NCI-H2171 (cell line): ENCODE results near the gene ING2.
A peak's percentile ranks its signal among the peaks of the same experiment; 100 is the strongest.
"Not testable (repeated sequence)": the region's sequence is repeated elsewhere in the genome, so short reads cannot be mapped to it uniquely, and the experiment has no call there.

Experiments
- DNase-seq: peaks from one replicate; lab custom pipeline; 2025; lab: John Stamatoyannopoulos, UW

ING2 gene, protein sequence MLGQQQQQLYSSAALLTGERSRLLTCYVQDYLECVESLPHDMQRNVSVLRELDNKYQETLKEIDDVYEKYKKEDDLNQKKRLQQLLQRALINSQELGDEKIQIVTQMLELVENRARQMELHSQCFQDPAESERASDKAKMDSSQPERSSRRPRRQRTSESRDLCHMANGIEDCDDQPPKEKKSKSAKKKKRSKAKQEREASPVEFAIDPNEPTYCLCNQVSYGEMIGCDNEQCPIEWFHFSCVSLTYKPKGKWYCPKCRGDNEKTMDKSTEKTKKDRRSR

DNA sequence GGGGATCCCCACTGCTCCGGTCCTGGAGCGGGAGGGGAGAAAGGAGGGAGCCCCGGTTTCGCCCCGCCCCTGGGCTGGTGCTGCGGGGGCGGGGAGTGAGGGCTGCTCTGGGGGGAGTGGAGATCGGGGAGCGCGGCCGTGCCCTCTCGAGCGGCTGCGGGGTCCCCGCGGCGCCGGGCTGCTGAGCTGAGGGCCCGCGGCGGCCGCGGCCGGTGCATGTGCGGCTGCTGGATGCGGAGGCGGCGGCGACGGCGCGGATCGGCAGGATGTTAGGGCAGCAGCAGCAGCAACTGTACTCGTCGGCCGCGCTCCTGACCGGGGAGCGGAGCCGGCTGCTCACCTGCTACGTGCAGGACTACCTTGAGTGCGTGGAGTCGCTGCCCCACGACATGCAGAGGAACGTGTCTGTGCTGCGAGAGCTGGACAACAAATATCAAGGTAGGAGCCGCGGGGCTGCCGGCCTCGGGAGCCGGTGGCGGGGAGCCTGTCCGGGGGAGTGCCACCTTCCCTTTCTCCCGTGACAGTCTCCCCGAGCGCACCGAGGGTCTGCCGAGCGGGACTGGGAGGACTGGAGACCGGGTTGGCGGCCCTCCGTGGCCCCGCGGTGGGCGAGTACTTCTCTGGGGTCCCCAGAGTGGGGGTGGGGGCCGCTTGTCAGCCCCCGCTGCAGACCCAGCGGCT lies at the start of gene ING2:
TSS of gene ING2 (plus strand) at position 129 of the 681 bp plus-strand sequence. CDS start at position 267, 138 bp downstream.
- DNase-seq: peak; percentile 54

DNA sequence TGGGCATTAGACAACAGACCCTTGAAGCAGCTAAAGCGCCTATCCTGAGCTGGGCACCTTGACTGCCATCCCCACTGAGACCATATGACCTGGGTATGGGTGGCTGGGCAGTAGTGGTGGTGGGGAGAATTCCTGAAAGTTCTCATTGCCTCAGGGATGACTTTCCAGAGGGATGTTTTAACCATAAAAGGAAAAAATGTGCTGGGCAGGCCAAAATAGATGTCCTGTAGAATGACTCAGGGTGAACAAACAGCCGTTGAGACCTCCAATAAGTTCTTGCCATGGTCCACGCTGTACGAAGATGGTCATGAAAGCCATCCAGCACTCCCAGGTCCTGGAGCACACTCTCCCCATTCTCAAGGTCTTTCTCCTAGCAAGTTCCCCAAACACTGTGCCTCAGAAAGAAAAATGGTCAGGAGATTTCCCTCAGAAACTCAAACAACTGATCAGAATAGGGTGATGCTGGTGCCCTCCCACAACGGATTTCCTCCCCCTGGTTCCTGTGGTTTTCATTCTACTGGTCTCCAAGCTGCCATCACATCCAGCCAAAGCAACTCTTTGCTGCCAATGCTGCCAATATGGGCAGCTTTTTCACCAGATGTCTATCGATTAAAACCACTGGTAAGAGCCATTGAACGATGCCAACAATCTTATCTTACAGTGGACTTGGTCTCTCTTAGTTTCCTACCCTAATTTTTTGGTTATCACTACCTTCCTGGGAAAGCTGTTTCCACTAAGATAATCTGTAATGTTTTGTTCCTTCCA lies 49.2 kb upstream of the ING2 start:
- DNase-seq: no peak

DNA sequence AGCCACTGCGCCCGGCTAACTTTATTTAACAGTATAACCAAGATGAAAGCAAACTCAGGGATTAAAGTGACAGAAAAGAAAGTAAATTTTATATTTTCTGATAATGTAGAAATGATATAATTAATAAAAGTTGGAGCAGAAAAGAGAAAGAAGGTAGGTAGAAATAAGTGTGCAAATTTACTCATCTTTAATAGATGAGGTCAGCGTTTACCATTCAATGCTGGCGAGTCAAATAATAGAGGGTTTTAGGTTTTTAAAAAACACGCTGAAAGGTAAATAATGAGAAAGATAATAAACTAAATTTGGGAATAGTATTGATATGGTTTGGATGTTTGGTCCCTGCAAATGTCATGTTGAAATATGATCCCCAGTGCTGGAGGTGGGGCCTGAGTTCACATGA lies 46.9 kb upstream of the ING2 start:
- DNase-seq: no peak

DNA sequence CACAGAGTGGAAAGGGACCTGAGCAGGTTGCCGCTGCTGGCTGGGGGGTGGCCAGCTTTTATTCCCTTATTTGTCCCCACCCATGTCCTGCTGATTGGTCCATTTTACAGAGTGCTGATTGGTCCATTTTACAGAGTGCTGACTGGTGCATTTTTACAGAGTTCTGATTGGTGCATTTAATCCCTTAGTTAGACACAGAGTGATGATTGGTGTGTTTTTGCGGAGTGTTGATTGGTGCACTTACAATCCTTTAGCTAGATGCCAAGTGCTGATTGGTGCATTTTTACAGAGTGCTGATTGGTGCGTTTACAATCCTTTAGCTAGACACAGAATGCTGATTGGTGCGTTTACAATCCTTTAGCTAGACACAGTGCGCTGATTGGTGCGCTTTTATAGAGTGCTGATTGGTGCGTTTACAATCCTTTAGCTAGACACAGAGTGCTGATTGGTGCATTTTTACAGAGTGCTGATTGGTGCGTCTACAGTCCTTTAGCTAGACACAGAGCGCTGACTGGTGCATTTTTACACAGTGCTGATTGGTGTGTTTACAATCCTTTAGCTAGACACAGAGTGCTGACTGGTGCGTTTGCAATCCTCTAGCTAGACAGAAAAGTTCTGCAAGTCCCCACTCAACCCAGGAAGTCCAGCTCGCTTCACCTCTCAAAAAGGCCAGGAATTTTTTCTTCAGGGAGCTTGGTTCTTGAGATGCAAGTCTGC lies 40.8 kb upstream of the ING2 start:
- not testable (repeated sequence) for DNase-seq

DNA sequence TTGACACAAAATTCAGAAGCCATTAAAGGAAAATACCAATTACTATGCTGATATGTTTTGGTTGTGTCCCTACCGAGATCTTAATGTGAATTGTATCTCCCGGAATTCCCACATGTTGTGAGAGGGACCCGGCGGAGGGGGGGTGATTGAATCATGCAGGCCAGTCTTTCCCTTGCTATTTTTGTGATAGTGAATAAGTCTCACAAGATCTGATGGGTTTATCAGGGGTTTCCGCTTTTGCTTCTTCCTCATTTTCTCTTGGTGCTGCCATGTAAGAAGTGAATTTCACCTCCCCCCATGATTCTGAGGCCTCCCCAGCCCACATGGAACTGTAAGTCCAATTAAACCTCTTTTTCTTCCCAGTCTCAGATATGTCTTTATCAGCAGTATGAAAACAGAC lies 39.0 kb upstream of the ING2 start:
- not testable (repeated sequence) for DNase-seq

DNA sequence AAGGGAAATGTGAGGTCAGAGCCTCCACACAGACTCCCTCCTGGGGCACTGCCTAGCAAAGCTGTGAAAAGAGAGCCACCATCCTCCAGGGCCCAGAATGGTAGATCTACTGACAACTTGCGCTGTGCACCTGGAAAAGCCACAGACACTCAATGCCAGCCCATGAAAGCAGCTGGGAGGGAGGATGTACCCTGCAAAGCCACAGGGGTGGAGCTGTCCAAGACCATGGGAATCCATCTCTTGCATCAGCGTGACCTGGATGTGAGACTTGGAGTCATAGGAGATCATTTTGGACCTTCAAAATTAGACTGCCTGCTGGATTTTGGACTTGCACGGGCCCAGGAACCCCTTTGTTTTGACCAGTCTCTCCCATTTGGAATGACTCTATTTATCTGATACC lies 37.6 kb upstream of the ING2 start:
- no peak for DNase-seq

DNA sequence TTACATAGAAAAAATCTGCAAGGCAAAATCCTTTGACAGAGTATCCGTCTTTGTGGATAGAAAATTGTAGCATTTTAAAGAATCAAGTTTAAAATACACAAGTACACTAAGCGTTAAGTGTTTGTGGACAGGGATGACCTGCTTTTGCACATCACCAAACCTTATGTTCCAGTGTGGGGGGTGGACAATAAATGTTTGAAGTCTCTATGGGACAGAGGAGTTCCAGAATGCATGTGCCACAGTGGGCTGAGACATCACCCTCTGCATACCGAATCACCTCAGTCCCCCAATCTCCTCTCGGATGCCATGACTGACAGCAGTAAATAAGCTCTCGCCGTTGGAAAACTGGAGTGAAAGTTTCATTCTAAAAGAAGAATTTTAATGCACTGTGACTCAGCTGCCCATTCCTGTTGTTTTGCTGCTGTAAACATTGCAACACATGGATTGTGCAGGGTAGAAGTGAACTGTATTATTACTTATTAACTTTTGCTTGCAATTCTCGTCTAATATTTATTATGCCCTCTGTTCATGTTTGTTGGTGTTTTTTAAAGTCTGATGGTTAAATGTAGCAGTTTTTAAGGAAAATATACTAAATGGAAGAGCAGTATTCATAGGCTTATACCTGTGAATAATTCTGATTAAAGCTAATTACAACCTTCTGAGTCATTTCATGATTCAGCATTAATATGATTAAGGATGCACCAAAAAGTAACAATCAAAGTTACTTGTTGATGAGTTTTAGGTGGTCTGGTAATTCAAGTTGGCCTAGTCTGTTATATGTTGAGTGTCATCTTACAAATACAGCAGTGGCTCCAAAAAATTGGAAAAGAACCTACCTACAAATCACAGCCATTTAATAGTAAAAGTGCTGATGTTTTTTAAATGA lies 36.4 kb upstream of the ING2 start:
- DNase-seq: no peak

DNA sequence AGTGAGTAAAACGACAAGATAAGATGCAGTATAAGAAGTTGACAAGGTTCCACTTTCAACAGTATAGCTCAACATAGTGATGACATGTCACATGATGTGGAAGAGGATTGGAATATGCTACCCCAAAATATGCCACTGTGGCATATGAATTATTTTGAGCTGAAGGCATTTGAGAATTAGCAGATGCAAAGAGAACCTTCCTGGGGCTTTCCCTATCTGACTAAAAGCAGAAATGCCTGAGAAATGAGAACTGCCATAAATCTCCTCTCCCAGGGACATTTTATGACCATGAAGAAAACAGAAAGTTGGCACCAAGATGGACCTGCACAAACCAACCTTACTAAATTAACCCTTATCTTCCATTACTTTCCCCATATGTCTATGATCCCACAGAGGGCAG lies 35.6 kb upstream of the ING2 start:
- DNase-seq: no peak

DNA sequence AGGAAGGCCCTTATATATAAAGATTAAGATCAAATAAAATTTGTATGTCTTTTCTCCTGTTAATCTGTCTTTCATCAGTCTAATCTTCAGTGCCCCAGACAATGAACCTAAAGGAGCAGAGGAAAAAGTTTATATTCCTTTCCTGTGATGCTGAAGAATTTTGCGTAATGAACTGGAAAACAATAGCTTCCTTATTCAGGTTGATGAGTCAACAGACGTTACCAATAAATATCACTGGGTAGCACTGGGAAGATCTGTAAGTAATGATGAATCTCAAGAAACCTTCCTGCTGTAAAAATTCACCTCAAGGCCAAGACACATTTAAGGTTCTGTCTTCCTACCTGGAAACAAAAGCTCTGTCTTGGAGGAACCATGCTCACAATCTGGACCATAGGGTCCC lies 34.9 kb upstream of the ING2 start:
- no peak for DNase-seq

DNA sequence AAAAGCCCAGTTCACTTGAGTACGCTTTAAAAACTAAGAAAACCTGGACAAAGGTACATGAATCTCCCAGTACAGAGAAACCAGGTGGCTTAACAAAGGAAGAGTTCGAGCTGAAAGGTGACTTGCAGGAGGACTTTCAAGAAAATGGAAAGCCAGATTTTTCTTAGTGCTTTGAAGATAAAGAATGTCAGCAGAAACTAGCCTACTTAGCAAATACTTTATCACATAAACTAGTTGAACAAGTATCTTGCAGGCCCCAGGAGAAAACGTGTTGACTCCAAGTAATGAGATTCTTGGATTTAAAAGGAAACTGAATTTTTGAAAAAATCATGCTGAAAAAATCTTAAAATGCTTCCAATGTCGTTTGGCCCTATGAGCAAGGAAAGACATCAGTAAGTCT lies 34.0 kb upstream of the ING2 start:
- no peak for DNase-seq

DNA sequence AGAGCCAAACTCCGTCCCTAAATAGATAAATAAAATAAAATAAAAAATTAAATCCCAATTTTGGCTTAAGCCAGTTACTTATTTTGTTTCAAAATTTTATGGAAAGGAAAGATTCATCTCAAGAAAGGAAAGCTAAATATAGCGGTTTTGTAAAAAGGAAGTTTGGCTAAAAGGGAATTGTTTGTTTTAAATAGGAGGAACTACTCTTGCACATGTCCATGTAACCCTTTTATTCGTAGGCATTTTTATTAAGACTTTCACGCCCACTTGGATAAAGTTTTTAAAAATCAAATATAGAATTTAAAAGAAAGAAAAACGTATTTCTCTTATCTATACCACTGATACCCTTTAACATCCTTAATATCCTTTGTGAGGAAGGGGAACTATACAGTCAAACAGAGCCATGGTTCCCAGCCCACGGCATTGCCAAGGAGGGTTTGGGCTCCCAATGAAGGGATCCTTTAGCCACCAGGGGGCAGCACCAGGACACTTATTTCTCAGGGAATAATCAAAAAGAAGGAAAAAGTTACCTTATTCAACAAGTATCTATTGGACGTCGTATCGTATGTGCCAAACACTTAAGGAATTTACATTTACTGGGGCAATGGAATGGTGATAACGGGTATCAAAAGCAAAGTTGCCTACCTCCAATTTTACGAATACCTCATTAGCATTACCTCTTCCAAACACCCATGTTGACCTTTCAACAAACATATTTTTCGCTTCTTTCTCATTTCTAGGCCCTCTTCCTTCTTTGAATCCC lies 32.7 kb upstream of the ING2 start:
- peak; percentile 14 for DNase-seq

DNA sequence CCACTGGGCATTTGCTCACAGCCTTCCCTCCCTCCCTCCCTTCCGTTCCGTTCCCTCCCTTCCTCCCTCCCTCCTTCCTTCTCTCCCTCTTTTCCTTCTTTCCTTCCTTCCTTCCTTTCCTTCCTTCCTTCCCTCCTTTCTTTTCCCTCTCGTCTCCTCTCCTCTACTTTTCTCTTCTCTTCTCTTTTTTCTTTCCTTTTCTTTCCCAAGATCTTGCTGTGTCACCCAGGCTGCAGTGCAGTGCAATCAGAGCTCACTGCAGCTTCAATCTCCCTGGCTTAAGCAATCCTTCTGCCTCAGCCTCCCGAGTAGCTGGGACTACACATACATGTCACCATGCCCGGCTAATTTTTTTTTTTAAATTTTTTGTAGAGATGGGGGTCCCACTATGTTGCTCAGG lies 26.7 kb upstream of the ING2 start:
- no peak for DNase-seq

DNA sequence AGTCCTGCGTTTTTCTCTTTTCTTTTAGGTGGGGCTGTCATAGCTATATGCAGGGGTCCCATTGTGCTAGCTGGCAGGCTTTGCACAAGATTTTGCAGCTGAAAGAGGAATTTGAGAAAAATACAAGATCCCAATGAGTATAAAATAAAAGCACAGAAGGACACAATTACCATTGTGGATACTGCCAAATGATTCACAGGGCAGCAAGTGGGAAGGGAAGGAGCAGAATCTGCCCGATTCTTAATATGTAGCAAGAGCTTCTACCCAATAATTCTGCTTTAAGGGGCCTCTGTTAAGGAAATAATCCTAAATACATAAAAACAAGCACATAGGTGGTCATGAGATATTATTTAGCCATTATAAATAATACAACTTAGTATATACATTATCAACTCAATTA lies 25.9 kb upstream of the ING2 start:
- DNase-seq: no peak

DNA sequence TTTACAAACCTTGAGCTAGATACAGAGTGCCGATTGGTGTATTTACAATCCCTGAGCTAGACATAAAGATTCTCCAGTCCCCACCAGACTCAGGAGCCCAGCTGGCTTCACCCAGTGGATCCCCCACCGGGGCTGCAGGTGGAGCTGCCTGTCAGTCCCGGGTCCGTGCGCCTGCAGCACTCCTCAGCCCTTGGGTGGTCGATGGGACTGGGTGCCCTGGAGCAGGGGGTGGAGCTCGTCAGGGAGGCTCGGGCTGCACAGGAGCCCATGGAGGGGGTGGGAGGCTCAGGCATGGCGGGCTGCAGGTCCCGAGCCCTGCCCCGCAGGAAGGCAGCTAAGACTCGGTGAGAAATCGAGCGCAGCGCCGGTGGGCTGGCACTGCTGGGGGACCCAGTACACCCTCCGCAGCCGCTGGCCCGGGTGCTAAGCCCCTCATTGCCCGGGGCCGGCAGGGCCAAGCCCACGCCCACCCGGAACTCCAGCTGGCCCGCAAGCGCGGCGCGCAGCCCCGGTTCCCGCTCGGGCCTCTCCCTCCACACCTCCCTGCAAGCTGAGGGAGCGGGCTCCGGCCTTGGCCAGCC lies 22.3 kb upstream of the ING2 start:
- not testable (repeated sequence) for DNase-seq

DNA sequence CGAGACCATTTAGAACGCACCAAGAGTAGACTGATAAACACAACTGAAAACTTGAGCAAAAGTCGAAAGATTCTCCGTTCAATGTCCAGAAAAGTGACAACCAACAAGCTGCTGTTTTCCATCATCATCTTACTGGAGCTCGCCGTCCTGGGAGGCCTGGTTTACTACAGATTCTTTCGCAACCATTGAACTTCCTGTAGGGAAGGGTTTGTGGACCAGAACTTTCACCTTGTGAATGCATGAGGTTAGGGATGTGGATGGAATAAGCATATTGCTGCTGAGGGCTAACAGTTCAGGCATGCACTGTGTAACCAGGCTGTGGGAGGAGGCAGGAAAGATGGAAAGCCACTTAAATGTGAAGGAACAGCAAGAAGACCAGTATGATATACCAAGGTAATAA lies 20.9 kb upstream of the ING2 start:
- DNase-seq: no peak

DNA sequence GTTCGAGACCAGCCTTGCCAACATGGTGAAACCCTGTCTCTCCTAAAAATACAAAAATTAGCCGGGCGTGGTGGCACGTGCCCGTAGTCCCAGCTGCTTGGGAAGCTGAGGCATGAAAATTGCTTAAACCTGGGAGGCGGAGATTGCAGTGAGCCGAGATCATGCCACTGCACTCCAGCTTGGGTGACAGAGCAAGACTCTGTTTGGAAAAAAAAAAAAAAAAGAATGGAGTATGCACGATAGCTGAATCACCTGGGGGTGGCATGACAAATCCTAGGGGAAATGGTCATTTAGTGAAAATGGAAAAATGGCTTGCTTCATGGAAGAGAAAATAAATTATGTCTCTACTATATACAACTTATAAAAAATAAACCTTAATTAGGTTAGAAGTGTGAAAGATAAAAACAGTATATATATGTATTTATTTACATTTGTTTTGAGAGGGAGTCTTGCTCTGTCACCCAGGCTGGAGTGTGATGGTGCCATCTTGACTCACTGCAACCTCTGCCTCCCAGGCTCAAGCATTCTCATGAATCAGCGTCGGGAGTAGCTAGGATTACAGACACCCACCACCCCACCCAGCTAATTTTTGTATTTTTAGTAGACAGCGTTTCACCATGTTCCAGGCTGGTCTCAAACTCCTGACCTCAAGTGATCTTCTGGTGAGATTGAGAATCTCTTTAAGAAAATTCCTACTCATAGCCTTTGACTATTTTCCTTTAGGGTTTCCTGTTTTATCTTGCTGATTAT lies 19.3 kb upstream of the ING2 start:
- DNase-seq: no peak

DNA sequence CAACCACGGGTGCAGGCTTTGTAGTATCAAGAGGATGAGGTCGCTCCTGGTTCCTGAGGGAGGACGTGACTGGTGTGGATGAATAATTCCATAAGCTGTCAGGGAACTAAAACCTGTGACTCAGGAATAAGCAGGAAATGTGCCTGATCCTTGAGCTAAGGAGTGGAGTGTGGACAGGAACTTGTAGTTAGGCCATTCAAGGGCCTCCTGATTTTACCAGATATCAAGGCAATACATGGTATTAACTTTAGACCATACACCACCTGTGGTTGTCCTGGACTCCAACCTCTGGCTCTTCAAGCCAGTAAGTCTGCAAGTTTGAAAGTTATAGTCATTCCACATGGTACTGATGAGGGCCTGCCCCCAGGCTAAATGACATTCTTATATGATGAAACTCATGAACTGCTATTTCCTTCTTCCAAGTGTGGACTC lies 12.1 kb upstream of the ING2 start:
- no peak for DNase-seq

DNA sequence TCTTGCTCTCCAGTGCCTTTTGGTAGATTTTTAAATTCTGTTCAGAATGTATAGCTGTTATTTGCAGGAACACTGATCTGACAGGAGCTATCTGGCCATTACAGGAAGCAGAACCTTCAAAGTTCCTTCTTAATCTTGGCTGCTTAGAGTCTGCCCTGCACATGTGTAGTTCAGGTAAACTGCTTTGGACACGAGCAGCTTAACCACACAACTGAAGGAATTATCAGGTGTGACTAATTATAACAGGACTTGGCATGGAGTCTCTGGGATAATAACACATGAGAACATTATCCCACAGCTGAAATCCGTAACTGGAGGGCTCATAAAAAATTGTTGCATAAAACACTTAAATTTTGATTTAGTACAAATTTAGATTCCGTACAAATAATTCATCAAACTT lies 11.6 kb upstream of the ING2 start:
- DNase-seq: no peak

DNA sequence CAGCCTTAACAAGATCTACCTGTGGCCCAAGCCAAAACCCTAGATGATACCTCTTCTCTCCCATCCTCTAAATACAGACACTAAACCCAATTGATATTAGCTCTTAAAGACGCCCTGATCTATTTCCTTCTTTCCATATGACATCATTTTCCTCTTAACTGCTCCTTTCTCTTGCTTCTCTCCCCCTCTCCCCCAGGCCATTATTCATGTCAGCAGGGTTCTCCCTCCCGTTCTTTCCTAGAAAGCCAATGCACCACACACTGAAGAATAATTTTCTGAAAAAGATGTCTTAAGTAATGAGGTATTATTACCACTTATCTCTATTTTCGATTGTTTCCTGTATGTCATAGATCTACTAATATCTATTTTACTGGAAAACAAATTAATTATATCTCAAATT lies 9.7 kb upstream of the ING2 start:
- DNase-seq: no peak

DNA sequence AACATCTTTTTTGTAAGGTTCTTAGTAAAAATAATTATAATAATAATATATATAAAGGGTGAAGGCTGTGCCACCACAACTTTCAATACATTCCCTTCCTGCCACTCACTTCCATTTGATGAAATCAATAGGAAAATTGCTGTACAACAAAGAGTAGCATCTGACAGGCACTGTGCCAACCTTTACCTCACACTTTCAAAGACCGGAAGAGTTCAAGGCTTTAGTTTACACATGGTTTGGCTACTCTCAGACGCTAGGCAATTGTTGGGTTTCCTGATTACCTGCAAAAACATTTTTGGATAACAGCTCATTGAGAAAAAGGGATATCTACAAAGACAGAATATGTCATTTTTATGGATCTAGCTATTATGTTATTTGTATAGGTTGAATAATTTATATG lies 5.5 kb upstream of the ING2 start:
- no peak for DNase-seq
